Measurements from ENCODE around the gene ZBTB45. TPM values are rescaled to one million over a fixed set of nuclear protein-coding genes. Genes with fewer than 3 reads are reported as not detected.

The ZBTB45 gene
- polyA plus RNA-seq, 3 donors = 2.2 to 5.3 (median 2.6) TPM

GRCh38 chr19:58547323-58548312, 28.0 kb upstream of the ZBTB45 start:
- no peak overlapping the region for H2AFZ ChIP-seq (ENCODE audit: insufficient read depth, low read depth, low read length, poor library complexity, severe bottlenecking)
- H3K9me3 ChIP-seq (replicated peaks in 1 of 2; ENCODE audit: control insufficient read depth in 1 of 2, insufficient read depth in 1 of 2, low read length in 2 of 2) = no peaks in the 10 kb centered on the region
- intact Hi-C loops (cut with micrococcal nuclease) = no loop called here
- peaks cover 56% of the 10 kb centered on the region for H3K79me2 ChIP-seq (ENCODE audit: insufficient read depth, low read length)
- peaks cover 76% of the 10 kb centered on the region for H4K20me1 ChIP-seq (ENCODE audit: insufficient read depth, low read length)
- TF ChIP-seq CTCF (IDR thresholded peaks at IDR 0.05) = no peak
- Mint-ChIP-seq H3K4me1 (peaks cover 33% of the 10 kb centered on the region), H3K36me3 (peaks cover 53 to 67% of the 10 kb centered on the region in 2 donors), H3K4me3 (no peak overlapping the region), H3K9me3 (peaks cover 0 to 2% (median 0%) of the 10 kb centered on the region in 7 donors), H3K27ac (peak overlapping the region in 3 of 7 donors; percentile 32 to 62 (median 41)), H3K27me3 (ENCODE audit: low read depth in 3 of 3) (peaks cover 0 to under 1% (median 0%) of the 10 kb centered on the region in 3 donors)
- no peaks in the 10 kb centered on the region for H3K27me3 ChIP-seq (ENCODE audit: control insufficient read depth in 2 of 2, insufficient read depth in 2 of 2, low read length in 2 of 2)
- no peak for DNase-seq
- peaks cover 56 to 57% of the 10 kb centered on the region in 2 donors for H3K36me3 ChIP-seq (replicated peaks in 1 of 2; ENCODE audit: control insufficient read depth in 1 of 2, insufficient read depth in 2 of 2, low read length in 2 of 2)
- no peak overlapping the region for H3K27ac ChIP-seq (ENCODE audit: low read depth in 1 of 2, low read length in 2 of 2)
- no peak overlapping the region for H3K4me2 ChIP-seq (replicated peaks; ENCODE audit: extremely low read depth, low read length, poor library complexity, severe bottlenecking)
- no peak overlapping the region for H3K9ac ChIP-seq (ENCODE audit: insufficient read depth, low read length, poor library complexity, severe bottlenecking)
- 96% methylated on average over 10 of the region's 18 CpGs for WGBS (ENCODE audit: insufficient coverage)
- H3K4me3 ChIP-seq (replicated peaks in 1 of 3; ENCODE audit: low read depth in 2 of 3, low read length in 3 of 3) = no peak overlapping the region
- peaks cover 26 to 29% of the 10 kb centered on the region in 2 donors for H3K4me1 ChIP-seq (ENCODE audit: control insufficient read depth in 1 of 2, insufficient read depth in 2 of 2, low read length in 2 of 2)

GRCh38 chr19:58546019-58546530, 26.5 kb upstream of the ZBTB45 start:
- peak overlapping the region; percentile 61 to 94 (median 84) for H3K27ac Mint-ChIP-seq
- Histone ChIP-seq H4K20me1 (ENCODE audit: insufficient read depth, low read length) (peaks cover 65% of the 10 kb centered on the region), H3K4me1 (ENCODE audit: control insufficient read depth in 1 of 2, insufficient read depth in 2 of 2, low read length in 2 of 2) (peaks cover 26 to 29% of the 10 kb centered on the region in 2 donors), H2AFZ (ENCODE audit: insufficient read depth, low read depth, low read length, poor library complexity, severe bottlenecking) (no peak overlapping the region), H3K4me2 (replicated peaks; ENCODE audit: extremely low read depth, low read length, poor library complexity, severe bottlenecking) (peak overlapping the region; percentile 99), H3K9me3 (replicated peaks in 1 of 2; ENCODE audit: control insufficient read depth in 1 of 2, insufficient read depth in 1 of 2, low read length in 2 of 2) (no peaks in the 10 kb centered on the region), H3K79me2 (ENCODE audit: insufficient read depth, low read length) (peaks cover 50% of the 10 kb centered on the region), H3K36me3 (replicated peaks in 1 of 2; ENCODE audit: control insufficient read depth in 1 of 2, insufficient read depth in 2 of 2, low read length in 2 of 2) (peaks cover 41% of the 10 kb centered on the region in 2 donors), H3K4me3 (replicated peaks in 1 of 3; ENCODE audit: low read depth in 2 of 3, low read length in 3 of 3) (peak overlapping the region; percentile 76 to 93 (median 84)), H3K27ac (ENCODE audit: low read depth in 1 of 2, low read length in 2 of 2) (peak overlapping the region; percentile 21 to 70), H3K27me3 (ENCODE audit: control insufficient read depth in 2 of 2, insufficient read depth in 2 of 2, low read length in 2 of 2) (no peaks in the 10 kb centered on the region), H3K9ac (ENCODE audit: insufficient read depth, low read length, poor library complexity, severe bottlenecking) (peak overlapping the region; percentile 79)
- WGBS (ENCODE audit: insufficient coverage) = 21% methylated on average over 1 of the region's 1 CpG
- peak overlapping the region; percentile 89 to 93 for H3K4me3 Mint-ChIP-seq
- H3K36me3 Mint-ChIP-seq = peaks cover 39 to 52% of the 10 kb centered on the region in 2 donors
- H3K4me1 Mint-ChIP-seq = peaks cover 31% of the 10 kb centered on the region
- H3K27me3 Mint-ChIP-seq (ENCODE audit: low read depth in 3 of 3) = peaks cover 0 to 3% (median 1%) of the 10 kb centered on the region in 3 donors
- no peak for TF ChIP-seq CTCF (IDR thresholded peaks at IDR 0.05)
- H3K9me3 Mint-ChIP-seq = peaks cover 0 to 2% (median 0%) of the 10 kb centered on the region in 7 donors
- no peak for DNase-seq
- intact Hi-C loops (cut with micrococcal nuclease) = no loop called here

Measured in CD14-positive monocyte (primary cell).